ENCODE data around the gene FAM168A.
A peak's percentile ranks its signal among the peaks of the same experiment; 100 is the strongest.

FAM168A gene

GRCh38 chr11:73397468-73398131, 200.3 kb downstream of the FAM168A start:
- DNase-seq: no peak

GRCh38 chr11:73396985-73397384, 200.9 kb downstream of the FAM168A start:
- DNase-seq: no peak

GRCh38 chr11:73396251-73396930, 201.5 kb downstream of the FAM168A start:
- DNase-seq: no peak

- no peak for DNase-seq
These were observed 202.4 kb downstream of the FAM168A start for GRCh38 chr11:73395297-73396208.

GRCh38 chr11:73394416-73395296, 203.3 kb downstream of the FAM168A start:
- DNase-seq: no peak

GRCh38 chr11:73393479-73394415, 204.2 kb downstream of the FAM168A start:
- DNase-seq: peak; percentile 90

GRCh38 chr11:73393011-73393380, 204.9 kb downstream of the FAM168A start:
- peak; percentile 69 for DNase-seq

- no peak for DNase-seq
These were observed 205.6 kb downstream of the FAM168A start for GRCh38 chr11:73392108-73393010.

GRCh38 chr11:73391665-73392064, 206.2 kb downstream of the FAM168A start:
- no peak for DNase-seq

GRCh38 chr11:73390601-73391565, 207.0 kb downstream of the FAM168A start:
- no peak for DNase-seq

- DNase-seq: no peak
These were observed 208.0 kb downstream of the FAM168A start for GRCh38 chr11:73389916-73390315.

GRCh38 chr11:73389134-73389525, 208.8 kb downstream of the FAM168A start:
- no peak for DNase-seq

GRCh38 chr11:73388265-73389133, 209.4 kb downstream of the FAM168A start:
- DNase-seq: no peak

- DNase-seq: no peak
These were observed 210.2 kb downstream of the FAM168A start for GRCh38 chr11:73387594-73388264.

GRCh38 chr11:73386546-73386945, 211.4 kb downstream of the FAM168A start:
- no peak for DNase-seq

- no peak for DNase-seq
These were observed 211.9 kb downstream of the FAM168A start for GRCh38 chr11:73386016-73386415.

Measured in islet precursor cell (in vitro differentiated cells).